NCI-H526 (cell line): ENCODE results near the gene AGPAT1.
"Not testable (repeated sequence)": the region's sequence is repeated elsewhere in the genome, so short reads cannot be mapped to it uniquely, and the experiment has no call there.

Experiments
- DNase-seq, 2 experiments: peaks; one replicate each; lab custom pipeline; 2025; lab: John Stamatoyannopoulos, UW

The AGPAT1 gene

GRCh38 chr6:32175711-32176475, at the start of gene AGPAT1:
TSS of gene AGPAT1 (minus strand) at chr6:32176084. CDS start at chr6:32171496, 4,588 bp downstream.
- peak; percentile 83 to 96 for DNase-seq

GRCh38 chr6:32224696-32225095, 48.8 kb upstream of the AGPAT1 start:
- DNase-seq, result no peak

GRCh38 chr6:32223258-32224235, 47.7 kb upstream of the AGPAT1 start, which contains the start of gene NOTCH4:
TSS of gene NOTCH4 (minus strand) at chr6:32224067. CDS start at chr6:32223928, 139 bp downstream.
- no peak for DNase-seq

- no peak for DNase-seq
Observed at GRCh38 chr6:32222333-32223230, 46.7 kb upstream of the AGPAT1 start.

DNA sequence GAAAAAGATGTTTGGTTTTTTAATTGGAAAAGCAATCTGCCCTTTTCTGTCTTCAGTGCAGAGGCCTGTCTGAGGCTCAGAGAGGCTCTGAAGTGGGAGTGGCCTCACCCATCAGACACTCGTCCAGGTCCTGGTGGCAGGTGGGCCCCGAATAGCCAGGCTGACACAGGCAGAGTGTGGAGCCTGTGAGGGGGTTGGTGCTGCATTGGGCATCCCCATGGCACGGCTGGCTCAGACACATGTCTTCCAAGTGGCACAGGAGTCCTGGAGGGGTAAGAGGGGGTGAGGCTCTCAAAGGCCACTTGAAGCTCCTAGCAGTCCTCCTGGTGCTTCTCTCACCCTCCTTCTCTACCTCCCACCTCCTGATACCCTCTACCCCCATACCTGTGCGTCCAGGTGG, 44.1 kb upstream of the AGPAT1 start:
- no peak for DNase-seq

DNA sequence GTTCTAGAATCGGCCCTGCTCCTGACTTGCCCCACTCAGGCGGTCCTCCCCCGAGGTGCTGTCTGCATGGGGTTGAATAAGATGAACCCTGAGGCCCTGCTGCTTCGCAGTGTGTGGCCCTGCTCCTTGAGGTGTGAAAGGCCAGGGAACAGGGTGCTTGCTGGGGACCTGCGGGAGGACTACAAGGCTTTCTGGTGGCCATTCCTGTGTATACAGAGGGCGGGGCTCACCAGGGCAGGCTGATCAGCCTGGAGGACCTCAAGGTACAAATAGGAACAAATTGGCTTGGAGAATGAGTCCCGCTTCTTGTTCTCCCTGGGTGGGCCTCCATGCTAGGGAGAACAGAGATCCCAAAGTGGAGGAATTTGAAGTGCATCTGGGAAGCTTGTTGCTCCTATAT, 42.3 kb upstream of the AGPAT1 start:
- DNase-seq, result no peak

DNA sequence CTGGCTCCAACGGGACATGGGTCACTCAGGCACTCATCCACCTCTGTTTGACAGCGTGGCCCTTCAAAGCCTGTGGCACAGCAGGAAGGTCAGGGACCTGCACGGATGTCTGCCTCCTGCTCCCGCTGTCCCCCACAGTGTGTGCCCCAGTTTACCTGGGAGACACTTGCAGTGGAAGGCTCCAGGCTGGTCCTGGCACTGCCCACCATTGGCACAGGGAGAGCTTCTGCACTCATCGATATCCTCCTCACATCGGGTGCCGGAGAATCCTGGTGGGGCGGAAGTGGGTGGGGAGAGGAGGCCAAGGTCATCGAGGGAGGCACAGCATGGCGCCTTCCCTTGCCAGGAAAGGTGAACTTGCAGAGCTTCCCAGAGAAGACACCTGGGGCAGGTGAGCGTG, 41.1 kb upstream of the AGPAT1 start:
- no peak for DNase-seq

- DNase-seq, result no peak
Observed at GRCh38 chr6:32216285-32216684, 40.4 kb upstream of the AGPAT1 start.

DNA sequence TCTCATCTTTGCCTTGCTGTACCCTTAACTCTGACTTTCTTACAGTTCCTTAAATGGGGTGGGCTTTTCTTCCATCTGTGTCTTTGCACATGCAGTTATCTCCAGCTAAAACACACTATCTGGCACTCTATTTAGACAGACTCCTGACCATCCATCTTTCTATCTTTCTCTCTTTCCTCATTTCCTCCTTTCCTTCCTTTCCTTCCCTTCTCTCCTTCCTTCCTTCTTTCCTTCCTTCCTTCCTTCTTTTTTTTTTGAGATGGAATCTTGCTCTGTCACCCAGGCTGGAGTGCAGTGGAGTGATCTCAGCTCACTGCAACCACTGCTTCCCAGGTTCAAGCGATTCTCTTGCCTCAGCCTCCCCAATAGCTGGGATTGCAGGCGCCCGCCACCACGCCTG, 39.7 kb upstream of the AGPAT1 start:
- no peak for DNase-seq

DNA sequence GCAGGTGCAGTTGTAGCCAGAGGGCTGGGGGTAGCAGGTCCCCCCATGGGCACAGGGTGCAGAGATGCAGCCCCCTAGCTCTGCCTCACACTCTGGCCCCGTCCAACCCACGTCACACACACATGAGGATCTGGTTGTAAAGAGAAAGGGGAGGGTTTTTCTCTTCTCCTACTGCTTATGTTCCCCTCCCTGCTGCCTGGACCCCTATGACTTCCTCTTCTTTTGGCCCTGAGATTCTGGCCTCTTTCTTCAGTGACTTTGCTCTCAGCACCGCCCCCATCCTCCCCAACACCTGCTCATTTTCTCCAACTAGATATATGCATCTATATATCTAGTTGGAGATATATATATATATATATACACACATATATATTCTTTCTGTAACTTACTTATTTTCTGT, 38.2 kb upstream of the AGPAT1 start:
- no peak for DNase-seq

- no peak for DNase-seq
Observed at GRCh38 chr6:32213649-32214048, 37.8 kb upstream of the AGPAT1 start.

DNA sequence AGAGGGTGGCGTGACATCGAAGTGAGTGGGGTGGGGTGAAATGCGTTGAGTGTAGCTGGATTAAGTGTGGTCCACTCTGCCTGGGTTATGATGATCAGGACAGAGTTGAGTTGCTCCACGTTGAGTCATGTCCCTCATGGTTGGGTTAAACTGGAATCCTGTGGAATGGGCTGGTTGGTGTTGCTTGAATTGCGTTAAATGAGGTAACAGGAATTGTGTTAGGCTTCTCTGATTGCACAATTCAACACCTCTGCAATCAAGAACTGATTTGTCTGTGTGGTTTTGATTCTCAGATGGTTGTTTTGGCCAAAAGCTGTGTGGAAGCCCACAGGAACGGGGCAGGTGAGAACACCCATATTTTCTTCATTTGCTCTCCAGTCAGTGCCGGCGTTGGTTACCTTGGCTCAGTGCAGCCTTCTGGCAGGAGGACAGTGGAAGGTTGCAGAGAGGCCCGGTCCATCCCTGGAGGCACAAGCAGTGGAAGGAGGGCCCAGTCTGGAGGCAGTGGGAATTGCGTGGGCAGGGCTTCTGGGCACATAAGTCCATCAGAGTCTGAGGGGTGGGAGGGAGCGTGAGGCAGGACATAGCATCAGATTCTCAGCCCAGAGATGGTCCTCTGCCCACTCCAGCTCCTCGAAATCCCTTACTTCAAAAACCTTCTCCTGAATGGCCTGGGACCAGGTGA, 36.3 kb upstream of the AGPAT1 start:
- DNase-seq, result no peak

DNA sequence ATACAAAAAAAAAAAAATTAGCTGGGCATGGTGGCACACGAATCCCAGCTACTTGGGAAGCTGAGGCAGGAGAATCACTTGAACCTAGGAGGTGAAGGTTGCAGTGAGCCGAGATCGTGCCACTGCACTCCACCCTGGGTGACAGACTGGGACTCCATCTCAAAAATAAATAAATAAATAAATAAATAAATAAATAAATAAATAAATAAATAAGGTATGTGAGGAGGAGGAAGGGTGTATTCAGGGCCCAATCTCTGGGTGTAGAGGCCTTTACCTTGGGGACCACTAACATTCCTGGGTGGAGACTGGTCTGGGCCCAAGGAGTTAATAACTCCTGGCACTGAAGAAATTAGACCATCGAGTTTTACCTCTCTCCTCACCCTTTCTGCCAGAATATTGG, 35.5 kb upstream of the AGPAT1 start:
- not testable (repeated sequence) for DNase-seq

GRCh38 chr6:32210191-32210601, 34.3 kb upstream of the AGPAT1 start:
- DNase-seq, result no peak

- DNase-seq, result no peak
Observed at GRCh38 chr6:32208996-32209395, 33.1 kb upstream of the AGPAT1 start.

GRCh38 chr6:32204268-32204715, 28.4 kb upstream of the AGPAT1 start:
- no peak for DNase-seq

- DNase-seq, result no peak
Observed at GRCh38 chr6:32203426-32204267, 27.8 kb upstream of the AGPAT1 start.

GRCh38 chr6:32202186-32202585, 26.3 kb upstream of the AGPAT1 start:
- DNase-seq, result no peak

DNA sequence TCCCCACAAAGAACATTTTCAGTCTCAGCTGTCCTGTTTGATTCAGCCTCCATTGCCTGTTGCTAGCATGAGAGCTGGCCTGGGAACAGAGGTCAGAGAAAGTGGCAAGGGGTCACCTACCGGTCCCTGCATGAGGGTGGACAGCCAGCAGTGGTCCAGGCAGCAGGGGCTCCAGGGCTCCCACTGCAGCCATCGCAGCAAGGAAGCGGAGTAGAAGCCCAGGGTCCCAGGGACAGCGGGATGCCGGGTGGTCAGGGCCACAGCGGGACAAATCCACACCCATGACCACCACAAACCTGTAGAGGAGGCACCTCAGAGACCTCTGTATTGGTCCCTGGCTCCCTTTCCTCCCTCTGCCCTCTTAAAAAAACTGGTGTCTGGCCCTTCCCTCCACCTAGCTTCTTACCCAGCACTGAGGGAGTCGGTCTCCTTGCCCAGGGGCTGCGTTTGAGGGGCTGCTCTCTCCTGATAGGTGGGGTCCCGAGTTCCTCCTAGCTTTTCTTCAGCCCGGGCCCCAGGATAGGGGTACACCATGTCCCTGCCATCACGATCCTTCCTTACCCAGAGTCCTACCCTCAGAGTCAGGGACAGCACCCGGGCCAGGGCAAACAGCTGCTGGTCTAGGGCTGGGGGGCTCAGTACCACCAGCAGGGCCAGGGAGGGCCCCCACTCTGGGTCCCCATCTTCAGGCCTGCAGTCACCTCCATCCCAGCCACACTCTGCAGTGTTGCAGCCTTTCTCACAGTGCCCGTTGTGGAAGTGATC, 25.0 kb upstream of the AGPAT1 start:
- DNase-seq, result no peak
